Coronary artery (tissue), 2 donors: ENCODE data around the gene KRTDAP.
A peak's percentile ranks its signal among the peaks of the same experiment; 100 is the strongest.

Experiments used
- DNase-seq: peaks from one replicate; pipeline ENCODE4 v3.0.0-alpha.2; 2017; ENCODE audit warnings: low spot score
- H3K27ac ChIP-seq, 2 donors: fragments of 200-600 bp; sonication (generic); one replicate each; pipeline ENCODE4 v1.5.1; 2016 to 2019
- H3K4me3 ChIP-seq: fragments of 200-600 bp; sonication (generic); 2 replicates; pipeline ENCODE4 v1.5.1; 2016; ENCODE audit warnings: mild to moderate bottlenecking, moderate library complexity
- TF ChIP-seq, protein P1 (sequence below): fragments of 200-600 bp; sonication (generic); IDR thresholded peaks from one replicate; pipeline ENCODE4 v1.5.1; 2019; ENCODE audit warnings: antibody characterized with exemption

The KRTDAP gene

DNA sequence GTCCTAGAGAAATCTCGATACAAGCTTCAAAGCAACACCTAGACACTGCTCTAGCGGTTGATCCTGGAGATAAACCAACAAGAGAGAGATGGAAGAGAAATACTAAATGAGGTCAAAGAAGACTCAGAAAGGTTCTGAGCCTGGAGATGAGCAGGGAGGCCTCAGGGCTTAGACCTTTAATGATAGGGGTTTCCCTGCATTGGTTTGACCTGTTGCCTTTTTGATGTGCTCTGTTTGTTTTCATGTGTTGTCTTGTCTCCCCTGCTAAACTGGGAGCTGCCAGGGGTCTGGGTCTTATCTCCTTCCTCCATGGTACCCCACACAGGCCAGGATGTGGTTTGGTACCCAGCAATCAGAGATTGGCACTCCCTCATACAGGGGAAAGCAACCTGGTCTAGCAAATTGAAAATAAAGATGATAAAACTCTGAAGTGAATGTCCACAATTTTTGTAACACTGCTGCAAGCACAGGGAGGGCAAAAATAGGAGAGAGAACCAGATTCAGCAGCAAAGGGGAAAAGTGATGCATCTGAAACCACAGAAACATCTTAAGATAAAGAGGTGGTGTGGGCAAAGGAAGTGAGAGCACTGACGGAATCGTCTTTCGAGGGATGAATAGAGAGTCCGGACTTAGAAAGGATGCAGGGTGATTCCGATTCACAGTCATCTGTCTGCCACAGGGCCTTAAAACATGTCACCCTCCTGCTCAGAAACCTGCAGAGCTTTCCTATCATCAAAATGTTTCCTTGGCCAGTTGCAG lies 38.7 kb downstream of the KRTDAP start:
- Histone ChIP-seq H3K4me3 (no peak overlapping the region), H3K27ac (no peak overlapping the region)
- no peak for DNase-seq
- TF ChIP-seq, protein P1, sequence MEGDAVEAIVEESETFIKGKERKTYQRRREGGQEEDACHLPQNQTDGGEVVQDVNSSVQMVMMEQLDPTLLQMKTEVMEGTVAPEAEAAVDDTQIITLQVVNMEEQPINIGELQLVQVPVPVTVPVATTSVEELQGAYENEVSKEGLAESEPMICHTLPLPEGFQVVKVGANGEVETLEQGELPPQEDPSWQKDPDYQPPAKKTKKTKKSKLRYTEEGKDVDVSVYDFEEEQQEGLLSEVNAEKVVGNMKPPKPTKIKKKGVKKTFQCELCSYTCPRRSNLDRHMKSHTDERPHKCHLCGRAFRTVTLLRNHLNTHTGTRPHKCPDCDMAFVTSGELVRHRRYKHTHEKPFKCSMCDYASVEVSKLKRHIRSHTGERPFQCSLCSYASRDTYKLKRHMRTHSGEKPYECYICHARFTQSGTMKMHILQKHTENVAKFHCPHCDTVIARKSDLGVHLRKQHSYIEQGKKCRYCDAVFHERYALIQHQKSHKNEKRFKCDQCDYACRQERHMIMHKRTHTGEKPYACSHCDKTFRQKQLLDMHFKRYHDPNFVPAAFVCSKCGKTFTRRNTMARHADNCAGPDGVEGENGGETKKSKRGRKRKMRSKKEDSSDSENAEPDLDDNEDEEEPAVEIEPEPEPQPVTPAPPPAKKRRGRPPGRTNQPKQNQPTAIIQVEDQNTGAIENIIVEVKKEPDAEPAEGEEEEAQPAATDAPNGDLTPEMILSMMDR: no peak

DNA sequence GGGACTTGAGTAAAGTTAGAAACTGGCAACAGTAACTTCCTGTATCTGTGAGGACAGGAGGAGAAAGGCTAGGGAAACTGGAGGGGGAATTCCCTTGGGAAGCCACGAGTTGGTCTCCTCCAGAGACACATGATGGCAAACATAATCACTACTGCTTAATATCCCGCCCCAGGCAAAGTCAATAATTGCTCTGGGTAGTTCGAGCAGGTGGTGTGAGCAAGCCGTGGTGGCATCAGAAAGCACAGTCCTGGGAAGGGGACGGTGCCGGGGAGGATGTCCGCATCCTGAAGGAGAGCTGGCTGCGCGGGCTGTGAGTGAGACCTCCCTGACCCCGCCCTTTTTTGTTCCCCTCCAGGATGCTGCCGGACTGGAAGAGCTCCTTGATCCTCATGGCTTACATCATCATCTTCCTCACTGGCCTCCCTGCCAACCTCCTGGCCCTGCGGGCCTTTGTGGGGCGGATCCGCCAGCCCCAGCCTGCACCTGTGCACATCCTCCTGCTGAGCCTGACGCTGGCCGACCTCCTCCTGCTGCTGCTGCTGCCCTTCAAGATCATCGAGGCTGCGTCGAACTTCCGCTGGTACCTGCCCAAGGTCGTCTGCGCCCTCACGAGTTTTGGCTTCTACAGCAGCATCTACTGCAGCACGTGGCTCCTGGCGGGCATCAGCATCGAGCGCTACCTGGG lies 40.8 kb downstream of the KRTDAP start:
- peak overlapping the region in 1 of 2 donors; percentile 11 for H3K27ac ChIP-seq
- no peak for DNase-seq

DNA sequence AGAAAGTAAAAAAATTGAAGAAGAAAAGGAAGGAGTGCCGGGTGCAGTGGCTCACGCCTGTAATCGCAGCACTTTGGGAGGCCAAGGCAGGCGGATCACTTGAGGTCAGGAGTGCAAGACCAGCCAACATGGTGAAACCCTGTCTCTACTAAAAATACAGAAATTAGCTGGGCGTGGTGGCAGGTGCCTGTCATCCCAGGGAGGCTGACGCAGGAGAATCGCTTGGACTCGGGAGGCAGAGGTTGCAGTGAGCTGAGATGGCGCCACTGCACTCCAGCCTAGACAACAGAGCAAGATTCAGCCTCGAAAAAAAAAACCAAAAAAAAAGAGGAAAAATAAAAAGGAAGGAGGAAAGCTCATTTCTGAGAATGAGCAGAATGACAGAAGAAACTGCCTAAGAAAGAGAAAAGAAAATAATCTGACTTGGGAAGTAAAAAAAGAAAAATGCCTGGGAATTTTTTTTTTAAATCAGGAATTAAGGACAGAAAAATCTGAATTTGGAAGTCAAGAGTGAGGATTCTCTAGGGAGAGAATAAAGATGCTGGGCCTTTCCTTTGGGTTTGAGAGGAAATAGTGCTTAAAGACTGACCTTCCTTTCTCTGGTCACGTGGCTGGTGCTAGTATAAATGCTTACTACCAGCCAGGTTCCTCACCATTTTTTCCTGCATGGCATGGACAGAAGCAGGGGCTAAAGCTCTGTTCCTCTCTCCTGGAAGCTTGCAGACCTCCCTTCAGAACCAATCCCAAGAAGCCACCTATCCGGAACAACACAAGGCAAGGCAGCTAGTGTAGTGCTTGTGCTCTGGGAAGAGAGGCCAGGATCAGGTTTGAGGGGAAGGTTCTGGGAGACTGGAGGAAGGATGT lies 42.4 kb downstream of the KRTDAP start, which contains the start of gene FFAR2:
TSS of gene FFAR2 (plus strand) at position 652 of the 864 bp plus-strand sequence. CDS start 1,458 bp downstream, outside the sequence.
- Histone ChIP-seq H3K27ac (peak within 1 kb of the TSS in 1 of 2 donors; percentile 28), H3K4me3 (no peak within 1 kb of the TSS)
- TF ChIP-seq, protein P1: no peak
- no peak for DNase-seq

More for the DNA sequence above, 40.8 kb downstream of the KRTDAP start:
- no peak overlapping the region for H3K4me3 ChIP-seq
- TF ChIP-seq, protein P1: no peak

DNA sequence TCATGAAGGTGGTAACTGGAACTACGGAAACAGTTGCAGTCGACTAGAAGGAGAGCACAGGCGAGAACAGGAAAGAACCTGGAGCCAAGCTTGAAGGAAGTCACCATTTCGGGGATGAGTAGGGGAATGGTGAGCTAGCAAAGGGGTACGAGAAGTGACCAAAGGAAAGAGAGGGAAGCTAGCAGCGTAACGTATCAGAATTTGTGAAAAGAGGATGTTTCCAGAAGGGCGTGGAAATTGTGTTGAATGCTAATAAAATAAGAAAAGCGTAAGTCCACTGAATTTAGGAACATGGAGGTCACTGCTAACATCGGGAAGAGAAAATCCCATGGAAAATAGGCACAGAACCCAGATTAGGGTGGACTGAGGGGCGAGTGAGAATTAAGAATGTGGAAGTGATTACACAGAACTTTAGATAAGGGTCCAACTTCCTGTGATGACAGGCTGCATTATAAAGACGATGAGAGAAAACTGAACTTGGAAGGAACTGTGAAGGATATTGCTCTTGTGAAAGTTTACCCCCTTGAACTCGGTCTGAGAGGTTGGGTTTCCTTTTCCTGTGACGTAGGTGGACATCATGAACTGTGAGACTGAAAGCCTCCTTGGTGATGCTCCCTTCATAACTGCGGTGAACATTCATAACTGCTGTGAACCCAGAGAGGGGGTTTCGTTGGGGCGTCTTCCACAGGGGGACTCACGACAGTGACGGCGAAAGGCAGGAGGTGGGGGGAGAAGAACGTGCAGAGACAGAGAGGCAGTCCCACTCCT lies 44.3 kb downstream of the KRTDAP start:
- no peak overlapping the region for H3K4me3 ChIP-seq
- H3K27ac ChIP-seq: no peak overlapping the region
- TF ChIP-seq, protein P1: no peak
- no peak for DNase-seq

DNA sequence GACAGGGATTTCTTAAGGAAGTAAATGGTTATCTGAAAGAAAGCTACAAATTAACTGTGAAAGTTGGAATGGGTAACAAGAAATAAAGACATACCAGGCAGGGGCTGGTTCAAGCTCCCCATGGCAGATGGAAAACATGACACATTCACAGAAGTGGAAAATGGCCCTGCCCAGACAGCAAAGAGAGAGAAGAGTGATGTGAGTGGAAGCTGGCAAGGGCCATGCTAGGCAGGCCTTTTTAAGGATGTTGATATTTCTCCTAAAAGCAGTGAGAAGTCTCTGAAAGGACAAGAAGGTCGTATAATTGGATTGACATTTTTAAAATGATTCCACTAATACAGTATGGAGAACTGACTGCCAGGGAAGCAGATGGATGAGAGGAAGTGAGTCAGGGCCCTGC lies 45.5 kb downstream of the KRTDAP start:
- no peak for DNase-seq
- TF ChIP-seq, protein P1: no peak
- no peak overlapping the region for H3K27ac ChIP-seq

DNA sequence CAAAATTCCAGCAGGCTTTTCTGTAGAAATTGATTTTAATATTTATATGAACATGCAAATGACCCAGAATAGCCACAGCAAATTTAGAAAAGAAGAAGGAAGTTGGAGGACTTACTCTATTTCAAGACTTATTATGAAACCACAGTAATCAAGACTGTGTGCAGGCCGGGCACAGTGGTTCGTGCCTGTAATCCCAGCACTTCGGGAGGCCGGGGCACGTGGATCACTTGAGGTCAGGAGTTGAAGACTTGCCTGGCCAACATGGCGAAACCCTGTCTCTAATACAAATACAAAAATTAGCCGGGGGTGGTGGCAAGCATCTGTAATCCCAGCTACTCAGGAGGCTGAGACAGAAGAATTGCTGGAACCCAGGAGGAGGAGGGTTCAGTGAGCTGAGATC lies 48.2 kb downstream of the KRTDAP start:
- Histone ChIP-seq H3K4me3 (no peak overlapping the region), H3K27ac (no peak overlapping the region)
- DNase-seq: no peak
- TF ChIP-seq, protein P1: no peak

More for the DNA sequence above, 45.5 kb downstream of the KRTDAP start:
- H3K4me3 ChIP-seq: no peak overlapping the region
